Sigmoid colon (tissue), 7 donors: ENCODE results near the gene KRTAP12-1. TPM values are rescaled to one million over a fixed set of nuclear protein-coding genes. Genes with fewer than 3 reads are reported as not detected.

ENCODE experiments used
- DNase-seq: peaks from one replicate; pipeline ENCODE4 v3.0.0-alpha.2; 2019
- H3K27ac ChIP-seq, 4 donors: fragments of 200-600 bp; sonication (generic); one replicate each; pipeline ENCODE4 v1.5.1; 2016 to 2019; ENCODE audit warnings: mild to moderate bottlenecking in 1 of 4
- H3K27me3 ChIP-seq, 3 donors: fragments of 200-600 bp; sonication (generic); one replicate each; pipeline ENCODE4 v1.5.1; 2019; ENCODE audit warnings: mild to moderate bottlenecking in 1 of 3
- H3K36me3 ChIP-seq, 4 donors: fragments of 200-600 bp; sonication (generic); one replicate each; pipeline ENCODE4 v1.5.1; 2016 to 2019
- H3K4me1 ChIP-seq, 4 donors: fragments of 200-600 bp; sonication (generic); one replicate each; pipeline ENCODE4 v1.5.1; 2017 to 2019
- H3K4me3 ChIP-seq, 4 donors: fragments of 200-600 bp; sonication (generic); one replicate each; pipeline ENCODE4 v1.5.1; 2017 to 2019; ENCODE audit warnings: mild to moderate bottlenecking in 2 of 4, moderate library complexity in 1 of 4
- H3K9me3 ChIP-seq, 4 donors: fragments of 200-600 bp in 3 of 4; sonication (generic) in 3 of 4; one replicate each; pipeline versions ENCODE4 v1.5.1 to v1.6.1; 2013 to 2019
- EP300 ChIP-seq, 4 donors: sonication (generic); formaldehyde crosslinking; IDR thresholded peaks; one replicate each; pipeline ENCODE4 v1.6.1; 2017; ENCODE audit warnings: antibody characterized with exemption in 4 of 4
- POLR2A ChIP-seq, 2 donors: fragments of 450-650 bp; IDR thresholded peaks; one replicate each; pipeline ENCODE4 v1.6.1; 2016; ENCODE audit warnings: antibody characterized with exemption in 2 of 2, mild to moderate bottlenecking in 2 of 2, moderate library complexity in 2 of 2
- WGBS, 2 donors: extraction: QIAGEN DNeasy Blood & Tissue Kit; methylation state at CpG; one replicate each; pipeline ENCODE4 v1.1.7; 2013; 5-methylcytosine and 5-hydroxymethylcytosine counted together
- intact Hi-C: fragments of 100-400 bp; cut with DNase I; formaldehyde crosslinking; loops from one replicate; pipeline ENCODE4 v1.15.1; 2023
- polyA plus RNA-seq, 3 donors: library from polyadenylated mRNA; stranded (reverse); fragments of 200-250 nt; gene quantifications; one replicate each; pipeline ENCODE4 v1.2.3, GENCODE V29; 2013
- small RNA-seq, 3 donors: library from RNA; depleted of rRNA; stranded (forward); fragments of <200 nt; gene quantifications; one replicate each; pipeline ENCODE3, GENCODE V24; 2016
- total RNA-seq, 4 donors: library from RNA; depleted of rRNA; stranded (reverse); fragments of >200 nt; gene quantifications; one replicate each; pipeline ENCODE4 v1.1.0, GENCODE V29; 2016
- TF ChIP-seq, protein P1 (sequence below), 4 experiments: fragments of 450-650 bp in 3 of 4; fragments of 200-600 bp in 1 of 4; IDR thresholded peaks; one replicate each; pipeline ENCODE4 v1.5.1; 2016 to 2019; ENCODE audit warnings: antibody characterized with exemption in 4 of 4, mild to moderate bottlenecking in 3 of 4, moderate library complexity in 2 of 4
- donor health status: healthy with polysubstance abuse.
- donor health status: Bipolar disorder and iron deficiency.
- donor health status: healthy.

KRTAP12-1 gene
- total and polyA plus RNA-seq, 7 donors, result not detected

DNA sequence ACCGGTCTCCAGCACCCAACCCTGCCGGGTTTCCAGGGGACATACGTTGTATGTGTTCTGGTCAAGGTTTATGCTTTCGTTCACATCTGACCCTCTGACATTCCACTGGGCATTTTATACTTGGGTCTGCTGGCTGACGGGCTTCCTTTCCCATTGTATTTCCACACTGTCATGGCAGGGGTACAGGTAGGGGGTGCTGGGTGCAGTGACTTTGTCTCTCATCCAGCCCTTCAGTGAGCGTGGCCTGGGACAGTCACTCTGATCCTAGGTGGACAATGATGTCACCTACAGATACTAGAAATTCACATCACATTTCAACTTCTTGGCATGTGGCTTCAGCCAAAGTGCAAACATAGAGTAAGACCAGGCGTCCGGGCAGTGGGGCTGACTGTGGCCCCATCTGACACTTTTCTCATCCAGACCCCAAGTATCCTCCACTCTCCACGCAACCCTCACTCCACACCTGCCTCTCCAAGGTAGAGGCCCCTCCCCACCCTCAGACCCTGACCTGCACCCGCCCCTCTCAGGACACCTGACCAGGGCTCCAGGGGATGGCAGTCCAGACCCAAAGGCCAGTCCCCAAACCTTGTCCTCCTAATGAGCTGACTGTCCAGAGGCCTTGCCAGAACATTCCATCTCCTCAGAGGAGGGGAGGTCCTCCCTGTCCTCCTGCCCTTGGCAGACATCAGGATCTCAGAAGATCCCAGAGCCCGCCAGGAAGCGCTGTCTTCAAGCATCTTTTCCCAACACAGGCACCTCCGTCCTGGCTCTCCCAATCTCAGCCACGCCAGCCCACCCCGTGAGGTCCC, 45.5 kb downstream of the KRTAP12-1 start:
- no peaks in the 10 kb centered on the region for H3K4me1 ChIP-seq
- WGBS, 2 donors, result 81 to 85% methylated on average over 15 of the region's 15 CpGs
- intact Hi-C loops, result no loop called here
- no peaks in the 10 kb centered on the region for H3K36me3 ChIP-seq
- no peak overlapping the region for H3K27ac ChIP-seq
- no peak overlapping the region for H3K4me3 ChIP-seq
- TF ChIP-seq EP300 (IDR thresholded peaks at IDR 0.05) (no peak), POLR2A (IDR thresholded peaks at IDR 0.05) (no peak)
- TF ChIP-seq, protein P1, sequence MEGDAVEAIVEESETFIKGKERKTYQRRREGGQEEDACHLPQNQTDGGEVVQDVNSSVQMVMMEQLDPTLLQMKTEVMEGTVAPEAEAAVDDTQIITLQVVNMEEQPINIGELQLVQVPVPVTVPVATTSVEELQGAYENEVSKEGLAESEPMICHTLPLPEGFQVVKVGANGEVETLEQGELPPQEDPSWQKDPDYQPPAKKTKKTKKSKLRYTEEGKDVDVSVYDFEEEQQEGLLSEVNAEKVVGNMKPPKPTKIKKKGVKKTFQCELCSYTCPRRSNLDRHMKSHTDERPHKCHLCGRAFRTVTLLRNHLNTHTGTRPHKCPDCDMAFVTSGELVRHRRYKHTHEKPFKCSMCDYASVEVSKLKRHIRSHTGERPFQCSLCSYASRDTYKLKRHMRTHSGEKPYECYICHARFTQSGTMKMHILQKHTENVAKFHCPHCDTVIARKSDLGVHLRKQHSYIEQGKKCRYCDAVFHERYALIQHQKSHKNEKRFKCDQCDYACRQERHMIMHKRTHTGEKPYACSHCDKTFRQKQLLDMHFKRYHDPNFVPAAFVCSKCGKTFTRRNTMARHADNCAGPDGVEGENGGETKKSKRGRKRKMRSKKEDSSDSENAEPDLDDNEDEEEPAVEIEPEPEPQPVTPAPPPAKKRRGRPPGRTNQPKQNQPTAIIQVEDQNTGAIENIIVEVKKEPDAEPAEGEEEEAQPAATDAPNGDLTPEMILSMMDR (IDR thresholded peaks at IDR 0.05), result no peak
- peaks cover 0 to 32% (median 0%) of the 10 kb centered on the region in 3 donors for H3K27me3 ChIP-seq
- H3K9me3 ChIP-seq, result peaks cover 0 to 10% (median 0%) of the 10 kb centered on the region in 4 donors
- DNase-seq, result no peak

DNA sequence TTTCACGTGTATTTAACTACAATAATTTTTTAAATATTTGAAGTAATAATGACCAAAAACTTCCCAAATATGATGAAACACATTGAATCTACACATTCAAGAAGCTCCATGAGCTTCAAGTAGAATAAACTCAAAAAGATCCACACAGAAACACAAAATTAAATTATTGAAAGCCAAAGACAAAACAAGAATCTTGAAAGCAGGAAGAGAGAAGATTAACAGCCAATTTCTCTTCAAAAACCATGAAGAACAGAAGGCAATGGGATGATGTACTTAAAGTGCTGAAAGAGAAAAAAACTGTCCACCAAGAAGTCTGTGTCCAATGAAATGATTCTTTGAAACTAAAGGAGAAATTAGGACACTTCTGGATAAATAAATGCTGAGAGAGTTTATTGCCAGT, 49.9 kb downstream of the KRTAP12-1 start:
- no peak overlapping the region for H3K27ac ChIP-seq
- 81 to 87% methylated on average over 1 of the region's 1 CpG for WGBS, 2 donors
- no peak for TF ChIP-seq EP300 (IDR thresholded peaks at IDR 0.05)
- TF ChIP-seq, protein P1 (IDR thresholded peaks at IDR 0.05), result no peak
- no peaks in the 10 kb centered on the region for H3K36me3 ChIP-seq
- intact Hi-C loops, result no loop called here
- peaks cover 0 to 8% (median 3%) of the 10 kb centered on the region in 4 donors for H3K9me3 ChIP-seq
- no peak for DNase-seq
- H3K4me1 ChIP-seq, result no peaks in the 10 kb centered on the region
- peaks cover 0 to 23% (median 13%) of the 10 kb centered on the region in 3 donors for H3K27me3 ChIP-seq
- H3K4me3 ChIP-seq, result no peak overlapping the region

Small RNA genes within 50 kb of the gene (small RNA-seq; reads per million reads assigned to genes)
- 0 reads per million in 3 donors for gene KRTAP12-6P

Other genes starting within 250 kb of the KRTAP12-1 start
- gene LRRC3, start 226.7 kb downstream of the KRTAP12-1 start, total RNA-seq, result 1 to 10 TPM; 3.9 to 7.1 (median 5.4) TPM
- 1 to 10 TPM in 1 of 3 donors, under 1 TPM in 2; under 0.01 to 2.9 (median 0.46) TPM for gene LRRC3, start 226.7 kb downstream of the KRTAP12-1 start, polyA plus RNA-seq
- gene KRTAP10-1, start 142.0 kb downstream of the KRTAP12-1 start, total RNA-seq, result not detected
- not detected for gene KRTAP10-1, start 142.0 kb downstream of the KRTAP12-1 start, polyA plus RNA-seq
- not detected for gene KRTAP10-2, start 130.7 kb downstream of the KRTAP12-1 start, total RNA-seq
- not detected for gene KRTAP10-2, start 130.7 kb downstream of the KRTAP12-1 start, polyA plus RNA-seq
- gene KRTAP10-3, start 123.4 kb downstream of the KRTAP12-1 start, total RNA-seq, result under 1 TPM in 1 of 4 donors, not detected in 3; 0.66 TPM
- gene KRTAP10-3, start 123.4 kb downstream of the KRTAP12-1 start, polyA plus RNA-seq, result not detected
- gene KRTAP10-4, start 108.4 kb downstream of the KRTAP12-1 start, total RNA-seq, result not detected
- not detected for gene KRTAP10-4, start 108.4 kb downstream of the KRTAP12-1 start, polyA plus RNA-seq
- not detected for gene KRTAP10-5, start 101.6 kb downstream of the KRTAP12-1 start, total RNA-seq
- gene KRTAP10-5, start 101.6 kb downstream of the KRTAP12-1 start, polyA plus RNA-seq, result not detected
- not detected for gene KRTAP10-6, start 89.7 kb downstream of the KRTAP12-1 start, total RNA-seq
- not detected for gene KRTAP10-6, start 89.7 kb downstream of the KRTAP12-1 start, polyA plus RNA-seq
- gene KRTAP10-7, start 81.6 kb downstream of the KRTAP12-1 start, total RNA-seq, result not detected
- gene KRTAP10-7, start 81.6 kb downstream of the KRTAP12-1 start, polyA plus RNA-seq, result not detected
- not detected for gene KRTAP10-8, start 70.1 kb downstream of the KRTAP12-1 start, total RNA-seq
- gene KRTAP10-8, start 70.1 kb downstream of the KRTAP12-1 start, polyA plus RNA-seq, result not detected
- gene KRTAP10-9, start 55.1 kb downstream of the KRTAP12-1 start, total RNA-seq, result not detected
- not detected for gene KRTAP10-9, start 55.1 kb downstream of the KRTAP12-1 start, polyA plus RNA-seq
- not detected for gene KRTAP10-10, start 44.8 kb downstream of the KRTAP12-1 start, total RNA-seq
- gene KRTAP10-10, start 44.8 kb downstream of the KRTAP12-1 start, polyA plus RNA-seq, result not detected
- not detected for gene KRTAP10-11, start 35.7 kb downstream of the KRTAP12-1 start, total RNA-seq
- gene KRTAP10-11, start 35.7 kb downstream of the KRTAP12-1 start, polyA plus RNA-seq, result not detected
- gene KRTAP12-4, start 27.5 kb downstream of the KRTAP12-1 start, total RNA-seq, result not detected
- gene KRTAP12-4, start 27.5 kb downstream of the KRTAP12-1 start, polyA plus RNA-seq, result not detected
- not detected for gene KRTAP12-3, start 24.2 kb downstream of the KRTAP12-1 start, total RNA-seq
- gene KRTAP12-3, start 24.2 kb downstream of the KRTAP12-1 start, polyA plus RNA-seq, result not detected
- gene KRTAP12-2, start 15.2 kb downstream of the KRTAP12-1 start, total RNA-seq, result not detected
- gene KRTAP12-2, start 15.2 kb downstream of the KRTAP12-1 start, polyA plus RNA-seq, result not detected
- not detected for gene KRTAP10-12, start 15.0 kb upstream of the KRTAP12-1 start, total RNA-seq
- not detected for gene KRTAP10-12, start 15.0 kb upstream of the KRTAP12-1 start, polyA plus RNA-seq
- not detected for gene TSPEAR, start 29.4 kb upstream of the KRTAP12-1 start, total RNA-seq
- under 1 TPM in 2 of 3 donors, not detected in 1; under 0.01 to 0.20 TPM for gene TSPEAR, start 29.4 kb upstream of the KRTAP12-1 start, polyA plus RNA-seq
- gene UBE2G2, start 119.7 kb upstream of the KRTAP12-1 start, total RNA-seq, result 100 to 1,000 TPM in 1 of 4 donors, 10 to 100 TPM in 3; 51.5 to 101 (median 63.1) TPM
- 10 to 100 TPM; 21.6 to 45.8 (median 22.7) TPM for gene UBE2G2, start 119.7 kb upstream of the KRTAP12-1 start, polyA plus RNA-seq
- gene SUMO3, start 135.9 kb upstream of the KRTAP12-1 start, total RNA-seq, result 10 to 100 TPM; 52.4 to 60.1 (median 57.9) TPM
- gene SUMO3, start 135.9 kb upstream of the KRTAP12-1 start, polyA plus RNA-seq, result 100 to 1,000 TPM in 2 of 3 donors, 10 to 100 TPM in 1; 67.8 to 104 (median 103) TPM
- gene PTTG1IP, start 191.5 kb upstream of the KRTAP12-1 start, total RNA-seq, result 100 to 1,000 TPM; 158 to 208 (median 188) TPM
- 100 to 1,000 TPM in 1 of 3 donors, 10 to 100 TPM in 2; 49.7 to 146 (median 59.5) TPM for gene PTTG1IP, start 191.5 kb upstream of the KRTAP12-1 start, polyA plus RNA-seq
- gene ITGB2, start 238.7 kb upstream of the KRTAP12-1 start, total RNA-seq, result 10 to 100 TPM; 14.7 to 82.0 (median 48.5) TPM
- gene ITGB2, start 238.7 kb upstream of the KRTAP12-1 start, polyA plus RNA-seq, result 100 to 1,000 TPM in 1 of 3 donors, 10 to 100 TPM in 2; 21.0 to 103 (median 60.5) TPM